ENCODE data around the gene NOP10. TPM values are rescaled to one million over a fixed set of nuclear protein-coding genes. Genes with fewer than 3 reads are reported as not detected.
"Not testable (repeated sequence)": the region's sequence is repeated elsewhere in the genome, so short reads cannot be mapped to it uniquely, and the experiment has no call there.

NOP10 gene
- total RNA-seq, 1 donor from 2014 or later, result 137 TPM

DNA sequence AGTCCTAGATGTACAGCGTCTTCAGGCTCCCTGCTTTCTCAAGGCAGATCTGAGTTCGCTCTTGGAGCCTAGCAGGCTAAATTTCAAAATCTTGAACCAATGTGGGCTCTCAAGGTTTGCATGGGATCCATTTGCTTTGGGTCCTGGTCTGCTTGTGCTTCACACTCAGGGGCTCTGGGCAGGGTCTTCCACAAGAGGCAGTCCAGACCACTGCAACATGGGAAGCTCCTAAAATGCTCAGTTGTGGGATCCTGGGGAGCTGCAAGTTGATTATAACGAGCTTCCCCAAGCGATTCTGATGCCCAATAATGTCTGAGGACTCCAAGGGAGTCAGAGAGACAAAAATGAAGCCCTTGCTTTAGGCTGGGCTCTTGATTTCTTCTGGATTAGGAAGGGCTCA, 6.8 kb upstream of the NOP10 start:
- Mint-ChIP-seq H3K9me3 (ENCODE audit: unreplicated experiment) (peaks cover 2% of the 10 kb centered on the region), H3K27ac (ENCODE audit: unreplicated experiment) (no peak overlapping the region), H3K4me3 (ENCODE audit: unreplicated experiment) (no peak overlapping the region), H3K36me3 (ENCODE audit: unreplicated experiment) (peaks cover 3% of the 10 kb centered on the region), H3K4me1 (ENCODE audit: low read depth, unreplicated experiment) (no peaks in the 10 kb centered on the region), H3K27me3 (ENCODE audit: unreplicated experiment) (no peaks in the 10 kb centered on the region)
- no peak for DNase-seq
- TF ChIP-seq, protein P1, sequence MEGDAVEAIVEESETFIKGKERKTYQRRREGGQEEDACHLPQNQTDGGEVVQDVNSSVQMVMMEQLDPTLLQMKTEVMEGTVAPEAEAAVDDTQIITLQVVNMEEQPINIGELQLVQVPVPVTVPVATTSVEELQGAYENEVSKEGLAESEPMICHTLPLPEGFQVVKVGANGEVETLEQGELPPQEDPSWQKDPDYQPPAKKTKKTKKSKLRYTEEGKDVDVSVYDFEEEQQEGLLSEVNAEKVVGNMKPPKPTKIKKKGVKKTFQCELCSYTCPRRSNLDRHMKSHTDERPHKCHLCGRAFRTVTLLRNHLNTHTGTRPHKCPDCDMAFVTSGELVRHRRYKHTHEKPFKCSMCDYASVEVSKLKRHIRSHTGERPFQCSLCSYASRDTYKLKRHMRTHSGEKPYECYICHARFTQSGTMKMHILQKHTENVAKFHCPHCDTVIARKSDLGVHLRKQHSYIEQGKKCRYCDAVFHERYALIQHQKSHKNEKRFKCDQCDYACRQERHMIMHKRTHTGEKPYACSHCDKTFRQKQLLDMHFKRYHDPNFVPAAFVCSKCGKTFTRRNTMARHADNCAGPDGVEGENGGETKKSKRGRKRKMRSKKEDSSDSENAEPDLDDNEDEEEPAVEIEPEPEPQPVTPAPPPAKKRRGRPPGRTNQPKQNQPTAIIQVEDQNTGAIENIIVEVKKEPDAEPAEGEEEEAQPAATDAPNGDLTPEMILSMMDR (IDR thresholded peaks at IDR 0.05; ENCODE audit: partially characterized antibody, unreplicated experiment), result no peak

DNA sequence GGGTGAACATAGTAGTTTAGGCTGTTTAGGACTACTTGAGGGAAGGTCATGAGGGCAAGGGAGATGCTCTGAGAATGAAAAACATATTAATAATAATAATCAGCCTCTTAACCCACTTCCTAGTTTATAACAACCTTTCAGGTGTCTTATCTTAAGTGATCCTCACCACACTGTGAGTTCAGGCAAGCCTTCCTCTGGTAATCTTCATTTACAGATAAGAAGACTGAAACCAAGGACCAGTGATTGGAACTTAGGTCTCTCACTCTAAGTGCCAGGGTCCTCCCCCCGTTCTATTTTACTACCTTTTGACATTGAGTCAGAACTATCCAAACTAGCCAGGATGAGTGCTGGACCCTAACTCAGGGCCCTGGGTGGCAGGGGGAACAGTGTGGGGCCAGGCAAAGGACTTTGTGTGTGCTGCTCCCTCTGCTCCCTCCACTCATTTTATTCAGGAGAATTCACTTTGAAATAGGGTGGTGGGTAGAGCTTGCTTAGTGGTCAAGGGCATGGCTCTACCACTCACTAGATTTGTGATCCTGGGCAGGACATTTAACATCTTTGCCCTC, 5.9 kb upstream of the NOP10 start:
- H3K27ac Mint-ChIP-seq (ENCODE audit: unreplicated experiment), result no peak overlapping the region
- TF ChIP-seq, protein P1 (IDR thresholded peaks at IDR 0.05; ENCODE audit: partially characterized antibody, unreplicated experiment), result no peak
- DNase-seq, result no peak
- H3K27me3 Mint-ChIP-seq (ENCODE audit: unreplicated experiment), result no peaks in the 10 kb centered on the region
- peaks cover 2% of the 10 kb centered on the region for H3K9me3 Mint-ChIP-seq (ENCODE audit: unreplicated experiment)
- no peaks in the 10 kb centered on the region for H3K4me1 Mint-ChIP-seq (ENCODE audit: low read depth, unreplicated experiment)
- H3K4me3 Mint-ChIP-seq (ENCODE audit: unreplicated experiment), result no peak overlapping the region
- peaks cover 3% of the 10 kb centered on the region for H3K36me3 Mint-ChIP-seq (ENCODE audit: unreplicated experiment)

DNA sequence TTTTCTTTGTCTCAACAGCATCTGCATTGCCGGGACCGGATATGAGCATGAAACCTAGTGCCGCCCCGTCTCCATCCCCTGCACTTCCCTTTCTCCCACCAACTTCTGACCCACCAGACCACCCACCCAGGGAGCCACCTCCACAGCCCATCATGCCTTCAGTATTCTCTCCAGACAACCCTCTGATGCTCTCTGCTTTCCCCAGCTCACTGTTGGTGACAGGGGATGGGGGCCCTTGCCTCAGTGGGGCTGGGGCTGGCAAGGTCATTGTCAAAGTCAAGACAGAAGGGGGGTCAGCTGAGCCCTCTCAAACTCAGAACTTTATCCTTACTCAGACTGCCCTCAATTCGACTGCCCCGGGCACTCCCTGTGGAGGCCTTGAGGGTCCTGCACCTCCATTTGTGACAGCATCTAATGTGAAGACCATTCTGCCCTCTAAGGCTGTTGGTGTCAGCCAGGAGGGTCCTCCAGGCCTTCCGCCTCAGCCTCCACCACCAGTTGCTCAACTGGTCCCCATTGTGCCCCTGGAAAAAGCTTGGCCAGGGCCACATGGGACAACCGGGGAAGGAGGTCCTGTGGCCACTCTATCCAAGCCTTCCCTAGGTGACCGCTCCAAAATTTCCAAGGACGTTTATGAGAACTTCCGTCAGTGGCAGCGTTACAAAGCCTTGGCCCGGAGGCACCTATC, 5.2 kb upstream of the NOP10 start:
- H3K4me3 Mint-ChIP-seq (ENCODE audit: unreplicated experiment), result no peak overlapping the region
- H3K36me3 Mint-ChIP-seq (ENCODE audit: unreplicated experiment), result peaks cover 3% of the 10 kb centered on the region
- H3K27me3 Mint-ChIP-seq (ENCODE audit: unreplicated experiment), result no peaks in the 10 kb centered on the region
- no peak overlapping the region for H3K27ac Mint-ChIP-seq (ENCODE audit: unreplicated experiment)
- no peak for DNase-seq
- peaks cover 2% of the 10 kb centered on the region for H3K9me3 Mint-ChIP-seq (ENCODE audit: unreplicated experiment)
- H3K4me1 Mint-ChIP-seq (ENCODE audit: low read depth, unreplicated experiment), result no peaks in the 10 kb centered on the region
- TF ChIP-seq, protein P1 (IDR thresholded peaks at IDR 0.05; ENCODE audit: partially characterized antibody, unreplicated experiment), result no peak

DNA sequence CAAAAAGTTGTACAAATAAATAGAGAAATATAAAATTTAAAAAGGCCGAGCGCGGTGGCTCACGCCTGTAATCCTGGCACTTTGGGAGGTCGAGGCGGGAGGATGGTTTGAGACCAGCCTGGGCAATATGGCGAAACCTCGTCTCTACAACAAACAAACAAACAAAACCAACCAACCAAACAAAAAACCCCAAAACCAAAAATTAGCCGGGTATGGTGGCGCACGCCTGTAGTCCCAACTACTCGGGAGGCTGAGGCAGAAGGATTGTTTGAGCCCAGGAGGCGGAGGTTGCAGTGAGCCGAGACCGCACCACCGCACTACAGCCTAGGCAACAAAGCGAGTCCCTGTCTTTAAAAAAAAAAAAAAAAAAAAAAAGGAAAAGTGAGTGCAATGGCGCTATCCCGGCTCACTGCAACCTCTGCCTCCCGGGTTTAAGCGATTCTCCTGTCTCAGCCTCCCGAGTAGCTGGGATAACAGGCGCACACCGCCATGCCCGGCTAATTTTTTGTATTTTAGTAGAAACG, 661 bp downstream of the NOP10 start:
- peak overlapping the region; percentile 71 for H3K27ac Mint-ChIP-seq (ENCODE audit: unreplicated experiment)
- H3K9me3 Mint-ChIP-seq (ENCODE audit: unreplicated experiment); H3K4me1 Mint-ChIP-seq (ENCODE audit: low read depth, unreplicated experiment); H3K36me3 Mint-ChIP-seq (ENCODE audit: unreplicated experiment); H3K27me3 Mint-ChIP-seq (ENCODE audit: unreplicated experiment); DNase-seq: not testable (repeated sequence)
- peak overlapping the region; percentile 95 for H3K4me3 Mint-ChIP-seq (ENCODE audit: unreplicated experiment)

DNA sequence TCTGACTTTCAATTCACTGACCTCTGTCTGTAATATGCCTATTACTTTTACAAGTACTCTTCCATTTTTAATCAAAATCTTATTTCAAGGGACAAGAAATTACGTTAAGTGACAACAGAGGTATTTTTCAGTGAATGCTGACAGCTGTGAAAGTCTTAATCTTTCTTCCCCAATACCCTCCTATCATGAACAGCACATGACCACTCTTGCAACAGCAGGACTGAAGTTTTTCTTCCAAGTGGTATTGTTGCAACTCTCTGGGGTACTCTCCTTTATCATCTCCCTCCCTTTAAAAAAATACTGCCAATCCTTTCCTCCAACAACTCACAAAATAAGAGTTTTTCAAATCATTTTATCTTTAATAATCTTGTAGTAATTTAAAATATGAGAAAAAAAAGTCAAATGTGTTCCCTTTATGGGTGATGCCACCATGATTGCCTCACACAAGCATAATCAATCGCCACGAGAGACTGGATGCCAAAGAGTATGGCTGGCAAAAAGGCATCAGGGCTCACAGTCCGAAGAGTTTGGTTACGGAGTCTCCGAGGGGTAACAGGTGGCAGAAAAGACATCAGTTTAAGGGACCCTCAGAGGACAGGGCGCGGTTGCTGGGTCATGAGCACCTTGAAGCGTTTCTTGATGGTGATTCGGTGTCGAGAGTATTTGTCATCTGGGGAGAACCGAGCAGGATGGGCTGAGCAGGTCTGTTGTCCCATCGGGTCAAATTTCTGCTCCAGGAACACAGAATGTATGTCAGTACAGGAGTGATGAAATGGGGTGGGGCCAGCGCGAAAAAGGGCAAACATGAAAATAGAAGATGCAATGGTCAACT, 1.3 kb downstream of the NOP10 start:
- Mint-ChIP-seq H3K9me3 (ENCODE audit: unreplicated experiment) (peaks cover 12% of the 10 kb centered on the region), H3K36me3 (ENCODE audit: unreplicated experiment) (no peaks in the 10 kb centered on the region), H3K4me3 (ENCODE audit: unreplicated experiment) (peak overlapping the region; percentile 95), H3K27ac (ENCODE audit: unreplicated experiment) (peak overlapping the region; percentile 71), H3K27me3 (ENCODE audit: unreplicated experiment) (peaks cover 5% of the 10 kb centered on the region), H3K4me1 (ENCODE audit: low read depth, unreplicated experiment) (peaks cover 9% of the 10 kb centered on the region)
- DNase-seq, result no peak
- TF ChIP-seq, protein P1 (IDR thresholded peaks at IDR 0.05; ENCODE audit: partially characterized antibody, unreplicated experiment), result no peak

Measured in glutamatergic neuron (in vitro differentiated cells).